Activated CD4-positive, alpha-beta memory T cell treated with anti-CD3 and anti-CD28 coated beads for 36 hours (primary cell): ENCODE results near the gene INAVA. TPM values are rescaled to one million over a fixed set of nuclear protein-coding genes. Genes with fewer than 3 reads are reported as not detected.

Source experiments
- CTCF ChIA-PET: fragments of 350-600 bp; sonication (Branson Sonifier 250); formaldehyde crosslinking; loops from one replicate; lab custom pipeline; 2021; ENCODE audit warnings: antibody characterized with exemption, inconsistent platforms; lab: Charles Lee
- POLR2A ChIA-PET: fragments of 350-600 bp; sonication (Branson Sonifier 250); formaldehyde crosslinking; loops from one replicate; lab custom pipeline; 2021; ENCODE audit warnings: antibody characterized with exemption; lab: Charles Lee
- DNase-seq: peaks from one replicate; pipeline ENCODE4 v3.0.0-alpha.2; 2020
- H3K27ac Mint-ChIP-seq: one replicate; pipeline ENCODE4 v1.8.0; 2021; ENCODE audit warnings: mixed read lengths
- H3K27me3 Mint-ChIP-seq: one replicate; pipeline ENCODE4 v1.8.0; 2021; ENCODE audit warnings: mixed read lengths
- H3K36me3 Mint-ChIP-seq: one replicate; pipeline ENCODE4 v1.8.0; 2021; ENCODE audit warnings: mixed read lengths
- H3K4me1 Mint-ChIP-seq: one replicate; pipeline ENCODE4 v1.8.0; 2021; ENCODE audit warnings: low read depth, mixed read lengths
- H3K4me3 Mint-ChIP-seq: one replicate; pipeline ENCODE4 v1.8.0; 2021; ENCODE audit warnings: mild to moderate bottlenecking, mixed read lengths
- H3K9me3 Mint-ChIP-seq: one replicate; pipeline ENCODE4 v1.8.0; 2021; ENCODE audit warnings: mixed read lengths
- intact Hi-C: fragments of 100-400 bp; cut with micrococcal nuclease; formaldehyde crosslinking; loops from one replicate; pipeline ENCODE4 v1.15.1; 2023
- total RNA-seq, 2 experiments: library from RNA; stranded (reverse); gene quantifications; one replicate each; pipeline ENCODE4 v1.2.3, GENCODE V29; 2021

Gene INAVA
- total RNA-seq, 2 experiments from 2014 or later = not detected

DNA sequence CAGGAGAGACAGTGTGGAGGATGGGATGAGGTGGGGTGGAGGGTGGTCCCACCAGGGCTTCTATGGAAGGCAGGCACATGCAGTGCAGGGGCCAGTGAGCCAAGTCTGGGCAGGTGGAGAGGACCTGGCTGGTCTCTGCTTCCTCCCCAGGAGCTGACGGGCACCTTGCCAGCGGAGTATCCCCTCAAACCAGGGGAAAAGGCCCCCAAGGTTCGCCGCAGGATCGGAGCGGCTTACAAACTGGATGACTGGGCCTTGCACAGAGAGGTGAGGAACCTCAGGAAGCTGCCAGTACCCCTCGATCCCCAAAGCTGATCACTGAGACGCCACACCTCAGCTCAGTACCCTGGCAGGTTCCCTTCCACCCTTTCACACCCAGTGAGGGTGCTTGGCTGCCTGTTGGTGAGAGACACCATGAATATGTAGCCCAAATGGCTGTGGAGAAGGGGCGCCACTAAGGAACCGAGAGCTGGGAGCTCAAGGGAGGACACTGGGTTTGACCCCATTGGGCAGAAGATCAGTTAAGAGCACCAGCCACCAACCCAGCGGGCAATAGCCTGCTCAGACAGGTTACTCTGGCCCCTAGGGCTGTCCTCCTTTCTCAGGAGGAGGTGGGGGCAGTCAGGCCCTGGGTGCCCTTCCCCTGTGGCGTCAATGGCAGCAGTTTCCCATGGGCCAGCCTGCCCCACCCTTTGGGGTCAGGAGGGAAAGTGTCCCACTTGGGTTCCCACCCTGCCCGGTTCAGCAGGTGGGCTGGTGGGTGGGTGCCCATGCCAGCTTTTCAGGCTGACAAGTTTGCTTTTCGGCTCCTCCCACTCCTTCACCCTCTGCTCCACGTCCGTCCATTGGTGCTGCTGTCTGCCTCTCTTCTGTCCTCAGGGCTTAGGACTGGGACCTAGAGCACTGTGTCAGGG is 5.5 kb downstream of the INAVA start:
- intact Hi-C loops = no loop called here
- Mint-ChIP-seq H3K4me1 (peaks cover 2% of the 10 kb centered on the region), H3K27me3 (peaks cover 32% of the 10 kb centered on the region), H3K4me3 (no peak overlapping the region), H3K36me3 (no peaks in the 10 kb centered on the region), H3K27ac (no peak overlapping the region), H3K9me3 (no peaks in the 10 kb centered on the region)
- CTCF ChIA-PET = interaction anchor here (0.5 to 1.2 kb wide), 2 partner anchors 37 to 57 kb away, joined by 3 read pairs; no protein-coding TSS in a partner anchor
- DNase-seq = no peak
- POLR2A ChIA-PET = interaction anchor here (0.9 kb wide), 1 partner anchor 11 kb away, joined by 3 read pairs; no protein-coding TSS in a partner anchor

DNA sequence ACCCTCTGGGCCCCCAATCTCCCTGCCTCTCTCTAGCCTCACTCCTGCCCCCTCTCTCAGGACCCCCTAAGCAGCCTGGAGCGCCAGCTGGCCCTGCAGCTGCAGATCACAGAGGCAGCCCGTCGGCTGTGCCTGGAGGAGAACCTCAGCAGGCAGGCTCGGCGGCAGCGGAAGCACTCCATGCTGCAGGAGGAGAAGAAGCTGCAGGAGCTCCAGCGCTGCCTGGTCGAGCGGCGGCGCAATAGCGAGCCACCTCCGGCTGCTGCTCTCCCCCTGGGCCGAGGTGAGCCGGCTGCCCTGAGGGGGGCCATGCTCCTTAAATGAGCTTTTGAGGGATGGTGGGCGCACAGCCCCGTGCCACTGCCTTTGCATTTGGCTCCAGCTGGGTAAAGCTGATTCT is 6.2 kb downstream of the INAVA start:
- H3K4me1 Mint-ChIP-seq = peaks cover 8% of the 10 kb centered on the region
- no peaks in the 10 kb centered on the region for H3K36me3 Mint-ChIP-seq
- no peaks in the 10 kb centered on the region for H3K9me3 Mint-ChIP-seq
- ChIA-PET POLR2A (interaction anchor here (0.9 kb wide), 1 partner anchor 11 kb away, joined by 3 read pairs; no protein-coding TSS in a partner anchor), CTCF (interaction anchor here (1.2 kb wide), 1 partner anchor 38 kb away, joined by 3 read pairs; no protein-coding TSS in a partner anchor)
- H3K27ac Mint-ChIP-seq = no peak overlapping the region
- intact Hi-C loops = no loop called here
- H3K4me3 Mint-ChIP-seq = no peak overlapping the region
- H3K27me3 Mint-ChIP-seq = peaks cover 32% of the 10 kb centered on the region
- no peak for DNase-seq

DNA sequence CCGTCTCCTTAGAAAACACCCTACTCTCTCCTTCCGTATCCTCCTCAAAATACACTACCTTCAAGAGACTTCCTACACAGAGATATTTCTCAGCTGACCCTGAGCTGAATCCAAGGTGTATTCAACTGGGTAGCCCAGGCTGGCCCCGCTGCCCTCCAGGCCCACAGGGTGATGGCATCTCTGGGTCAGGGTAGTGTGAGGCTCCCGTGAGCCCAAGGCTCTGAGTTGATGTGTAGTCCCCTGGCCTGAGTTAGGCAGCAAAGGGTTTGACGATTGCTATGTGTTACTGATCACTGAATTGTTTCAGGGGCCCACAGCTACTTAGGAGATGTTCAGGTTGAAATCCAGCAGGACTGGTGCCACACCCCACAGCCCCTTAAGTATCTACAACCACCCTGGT is 6.7 kb downstream of the INAVA start:
- CTCF ChIA-PET = interaction anchor here (1.4 kb wide), 1 partner anchor 10 kb away, joined by 4 read pairs; no protein-coding TSS in a partner anchor
- POLR2A ChIA-PET = interaction anchor here (0.9 to 1.0 kb wide), 2 partner anchors 10 to 12 kb away, joined by 3 read pairs; no protein-coding TSS in a partner anchor
- no peak for DNase-seq
- intact Hi-C loops = no loop called here
- Mint-ChIP-seq H3K9me3 (no peaks in the 10 kb centered on the region), H3K4me3 (no peak overlapping the region), H3K27ac (no peak overlapping the region), H3K36me3 (no peaks in the 10 kb centered on the region), H3K27me3 (peaks cover 32% of the 10 kb centered on the region), H3K4me1 (peaks cover 13% of the 10 kb centered on the region)

DNA sequence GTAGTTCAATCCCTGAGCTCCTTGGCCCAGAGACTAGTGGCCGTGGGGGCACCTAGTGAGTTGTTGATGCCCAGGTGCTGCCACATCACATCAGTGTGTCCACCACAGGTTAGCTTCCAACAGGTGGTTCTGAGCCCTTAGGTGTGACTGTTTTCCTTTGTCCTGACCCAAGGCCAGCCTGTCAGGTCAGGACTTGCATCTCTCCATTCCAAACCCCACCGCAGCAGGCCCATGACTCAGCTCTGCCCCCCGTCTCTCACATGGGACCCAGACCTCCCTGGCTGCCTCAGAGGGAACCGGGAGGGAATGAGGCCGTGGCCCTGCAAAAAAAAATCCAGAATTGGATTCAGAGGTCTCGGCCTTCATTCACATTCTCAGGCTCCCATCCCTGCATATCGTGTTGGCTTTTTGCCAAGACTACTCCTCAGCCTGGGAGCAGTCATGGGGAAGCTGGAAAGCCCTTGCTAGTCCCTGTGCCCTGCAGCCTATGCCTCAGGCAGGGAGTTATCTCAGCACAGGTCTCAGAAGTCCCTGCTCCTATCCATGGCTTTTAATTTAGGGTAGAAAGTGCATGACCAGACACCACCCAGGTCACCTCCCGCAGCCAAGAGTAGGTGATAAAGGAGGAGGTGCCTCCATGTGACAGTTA is 7.2 kb downstream of the INAVA start:
- POLR2A ChIA-PET = interaction anchor here (1.0 kb wide), 1 partner anchor 11 kb away, joined by 3 read pairs; no protein-coding TSS in a partner anchor
- Mint-ChIP-seq H3K4me1 (peaks cover 15% of the 10 kb centered on the region), H3K27me3 (peaks cover 36% of the 10 kb centered on the region), H3K9me3 (no peaks in the 10 kb centered on the region), H3K4me3 (no peak overlapping the region), H3K27ac (no peak overlapping the region), H3K36me3 (no peaks in the 10 kb centered on the region)
- intact Hi-C loops = no loop called here
- no peak for DNase-seq
- CTCF ChIA-PET = interaction anchor here (1.4 kb wide), 1 partner anchor 11 kb away, joined by 4 read pairs; no protein-coding TSS in a partner anchor

DNA sequence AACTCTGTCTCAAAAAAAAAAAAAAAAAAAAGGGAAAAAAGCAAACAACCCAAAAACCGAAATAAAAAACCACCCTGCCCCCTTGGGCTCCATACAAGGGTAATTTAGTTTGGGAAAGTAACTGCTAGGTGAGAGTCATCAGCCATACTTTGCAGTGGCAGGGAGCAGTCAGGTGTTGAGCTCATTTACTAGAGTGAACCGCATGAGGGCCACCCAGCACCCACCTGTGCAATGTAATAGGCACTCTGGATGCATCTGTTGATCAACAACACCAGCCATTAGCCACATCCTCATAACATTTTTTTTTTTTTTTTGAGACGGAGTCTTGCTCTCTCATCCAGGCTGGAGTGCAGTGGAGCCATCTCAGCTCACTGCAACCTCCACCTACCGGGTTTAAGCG is 9.1 kb downstream of the INAVA start:
- peaks cover 38% of the 10 kb centered on the region for H3K27me3 Mint-ChIP-seq
- intact Hi-C loops = loop anchor here (2.0 kb wide), 1 partner anchor 37 kb away; no protein-coding TSS in a partner anchor
- H3K36me3 Mint-ChIP-seq = no peaks in the 10 kb centered on the region
- H3K27ac Mint-ChIP-seq = no peak overlapping the region
- no peak overlapping the region for H3K4me3 Mint-ChIP-seq
- CTCF ChIA-PET = interaction anchor here (0.6 to 0.9 kb wide), 2 partner anchors 14 to 52 kb away, joined by 3 to 4 read pairs; no protein-coding TSS in a partner anchor
- no peak for DNase-seq
- POLR2A ChIA-PET = interaction anchor here (0.9 kb wide), 1 partner anchor 12 kb away, joined by 5 read pairs; no protein-coding TSS in a partner anchor
- peaks cover 15% of the 10 kb centered on the region for H3K4me1 Mint-ChIP-seq
- H3K9me3 Mint-ChIP-seq = no peaks in the 10 kb centered on the region

DNA sequence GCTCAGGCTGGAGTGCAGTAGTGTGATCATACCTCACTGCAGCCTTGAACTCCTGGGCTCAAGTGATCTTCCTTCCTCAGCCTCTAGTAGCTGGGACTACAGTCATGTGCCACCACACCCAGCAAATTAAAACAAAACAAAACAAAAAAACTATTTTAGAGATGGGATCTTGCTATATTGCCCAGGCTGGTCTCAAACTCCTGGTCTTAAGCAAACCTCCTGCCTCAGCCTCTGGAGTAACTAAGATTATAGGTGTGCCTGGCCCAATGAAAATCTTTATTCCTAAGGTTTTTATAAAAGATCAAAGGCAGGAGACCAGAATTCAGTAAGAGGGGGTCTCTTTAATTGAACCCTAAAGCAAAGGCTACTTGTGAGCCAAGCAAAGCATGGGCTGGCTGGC is 10.1 kb downstream of the INAVA start:
- no peaks in the 10 kb centered on the region for H3K36me3 Mint-ChIP-seq
- H3K27ac Mint-ChIP-seq = no peak overlapping the region
- ChIA-PET POLR2A (interaction anchor here (0.9 to 3.2 kb wide), 2 partner anchors 9 to 16 kb away, joined by 4 to 18 read pairs; no protein-coding TSS in a partner anchor), CTCF (interaction anchor here (1.6 to 1.7 kb wide), 2 partner anchors 16 to 29 kb away, joined by 3 to 14 read pairs; no protein-coding TSS in a partner anchor)
- no peak for DNase-seq
- intact Hi-C loops = loop anchor here (1.0 to 2.0 kb wide), 3 partner anchors 15 to 38 kb away; no protein-coding TSS in a partner anchor
- peaks cover 15% of the 10 kb centered on the region for H3K4me1 Mint-ChIP-seq
- no peaks in the 10 kb centered on the region for H3K9me3 Mint-ChIP-seq
- H3K27me3 Mint-ChIP-seq = peaks cover 37% of the 10 kb centered on the region
- no peak overlapping the region for H3K4me3 Mint-ChIP-seq

DNA sequence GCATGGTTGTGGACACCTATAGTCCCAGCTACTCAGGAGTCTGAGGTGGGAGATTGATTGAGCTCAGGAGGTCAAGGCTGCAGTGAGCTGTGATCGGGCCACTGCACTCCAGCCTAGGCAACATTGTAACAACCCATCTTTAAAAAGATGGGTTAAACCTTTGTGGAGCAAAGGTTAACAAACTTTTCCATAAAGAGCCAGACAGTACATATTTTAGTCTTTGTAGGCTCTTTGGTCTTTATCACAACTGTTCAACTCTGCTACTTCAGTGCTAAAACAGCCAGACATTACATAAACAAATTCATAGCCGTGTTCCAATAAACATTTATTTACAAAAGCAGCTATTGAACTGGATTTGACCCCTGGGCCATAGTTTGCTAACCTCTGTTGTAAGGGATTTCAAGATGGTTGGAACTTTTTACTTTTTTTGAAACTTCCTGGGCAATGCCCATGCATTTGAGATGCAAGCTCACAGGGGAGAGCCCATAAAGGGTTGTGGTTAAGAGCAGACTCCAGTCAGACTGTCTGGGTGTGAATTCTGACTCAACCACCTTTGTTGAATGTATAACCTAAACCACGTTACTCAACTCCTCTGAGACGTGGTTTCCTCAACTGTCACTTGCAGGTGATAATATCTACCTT is 10.8 kb downstream of the INAVA start:
- DNase-seq = peak; percentile 68
- H3K4me1 Mint-ChIP-seq = peaks cover 15% of the 10 kb centered on the region
- no peak overlapping the region for H3K4me3 Mint-ChIP-seq
- ChIA-PET POLR2A (interaction anchor here (1.0 to 3.2 kb wide), 2 partner anchors 15 to 17 kb away, joined by 5 to 18 read pairs; no protein-coding TSS in a partner anchor), CTCF (interaction anchor here (0.6 to 1.7 kb wide), 6 partner anchors 12 to 283 kb away, joined by 3 to 14 read pairs (median 3); no protein-coding TSS in a partner anchor)
- H3K36me3 Mint-ChIP-seq = no peaks in the 10 kb centered on the region
- intact Hi-C loops = loop anchor here (1.0 to 2.0 kb wide), 4 partner anchors 16 to 39 kb away; no protein-coding TSS in a partner anchor
- no peaks in the 10 kb centered on the region for H3K9me3 Mint-ChIP-seq
- peaks cover 40% of the 10 kb centered on the region for H3K27me3 Mint-ChIP-seq
- H3K27ac Mint-ChIP-seq = no peak overlapping the region

DNA sequence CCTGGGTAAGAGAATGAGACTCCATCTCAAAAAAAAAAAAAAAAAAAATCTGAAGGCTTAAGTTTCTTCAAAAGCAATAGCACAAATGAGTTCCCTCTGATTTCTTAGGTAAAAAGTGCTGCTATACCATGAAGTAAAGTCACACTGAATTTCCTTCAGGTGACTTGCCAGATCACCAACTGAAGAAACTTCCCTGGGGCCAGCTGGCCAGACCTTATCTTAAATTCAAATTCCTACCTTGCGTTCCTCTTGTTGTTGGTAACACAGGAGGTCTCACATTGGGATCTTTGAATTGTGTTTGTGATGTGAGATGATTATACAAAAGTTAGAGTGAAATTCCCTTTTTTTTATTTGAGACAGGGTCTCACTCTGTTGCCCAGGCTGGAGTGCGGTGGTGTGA is 11.8 kb downstream of the INAVA start:
- no peak overlapping the region for H3K27ac Mint-ChIP-seq
- no peaks in the 10 kb centered on the region for H3K9me3 Mint-ChIP-seq
- no peak overlapping the region for H3K4me3 Mint-ChIP-seq

DNA sequence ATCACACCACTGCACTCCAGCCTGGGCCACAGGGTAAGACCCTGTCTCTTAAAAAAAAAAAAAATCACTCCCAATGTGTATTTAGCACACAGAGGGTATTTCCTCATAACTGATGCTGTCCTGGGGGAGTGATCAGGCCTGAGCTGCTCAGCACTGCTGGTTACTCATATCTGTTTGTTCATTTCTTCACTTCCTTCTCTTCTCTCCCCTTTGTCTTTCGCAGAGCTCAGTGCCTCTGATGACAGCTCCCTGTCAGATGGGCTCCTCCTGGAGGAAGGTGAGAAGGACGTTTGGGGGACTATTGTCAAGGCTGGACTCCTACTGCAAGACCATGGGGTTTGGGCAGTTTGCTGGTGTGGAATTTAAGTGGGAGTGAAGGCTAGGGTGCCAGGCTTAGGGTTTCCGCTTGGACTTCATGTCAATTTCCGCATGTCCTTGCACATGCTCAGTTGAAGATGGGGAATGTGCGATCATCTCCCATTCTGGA is 13.0 kb downstream of the INAVA start:
- Mint-ChIP-seq H3K4me3 (no peak overlapping the region), H3K27me3 (peaks cover 27% of the 10 kb centered on the region), H3K27ac (no peak overlapping the region), H3K4me1 (peaks cover 15% of the 10 kb centered on the region), H3K36me3 (no peaks in the 10 kb centered on the region), H3K9me3 (no peaks in the 10 kb centered on the region)
- no peak for DNase-seq
- ChIA-PET POLR2A (interaction anchor here (0.6 to 1.7 kb wide), 2 partner anchors 18 to 30 kb away, joined by 3 to 4 read pairs; no protein-coding TSS in a partner anchor), CTCF (interaction anchor here (1.1 kb wide), 1 partner anchor 64 kb away, joined by 3 read pairs; no protein-coding TSS in a partner anchor)
- intact Hi-C loops = no loop called here

More for the DNA sequence above, 11.8 kb downstream of the INAVA start:
- CTCF ChIA-PET = no interaction called here
- peaks cover 15% of the 10 kb centered on the region for H3K4me1 Mint-ChIP-seq
- H3K36me3 Mint-ChIP-seq = no peaks in the 10 kb centered on the region
- POLR2A ChIA-PET = interaction anchor here (1.7 to 3.2 kb wide), 2 partner anchors 18 to 29 kb away, joined by 4 to 18 read pairs; no protein-coding TSS in a partner anchor
- no peak for DNase-seq
- intact Hi-C loops = loop anchor here (1.0 kb wide), 1 partner anchor 19 kb away; no protein-coding TSS in a partner anchor
- H3K27me3 Mint-ChIP-seq = peaks cover 38% of the 10 kb centered on the region

DNA sequence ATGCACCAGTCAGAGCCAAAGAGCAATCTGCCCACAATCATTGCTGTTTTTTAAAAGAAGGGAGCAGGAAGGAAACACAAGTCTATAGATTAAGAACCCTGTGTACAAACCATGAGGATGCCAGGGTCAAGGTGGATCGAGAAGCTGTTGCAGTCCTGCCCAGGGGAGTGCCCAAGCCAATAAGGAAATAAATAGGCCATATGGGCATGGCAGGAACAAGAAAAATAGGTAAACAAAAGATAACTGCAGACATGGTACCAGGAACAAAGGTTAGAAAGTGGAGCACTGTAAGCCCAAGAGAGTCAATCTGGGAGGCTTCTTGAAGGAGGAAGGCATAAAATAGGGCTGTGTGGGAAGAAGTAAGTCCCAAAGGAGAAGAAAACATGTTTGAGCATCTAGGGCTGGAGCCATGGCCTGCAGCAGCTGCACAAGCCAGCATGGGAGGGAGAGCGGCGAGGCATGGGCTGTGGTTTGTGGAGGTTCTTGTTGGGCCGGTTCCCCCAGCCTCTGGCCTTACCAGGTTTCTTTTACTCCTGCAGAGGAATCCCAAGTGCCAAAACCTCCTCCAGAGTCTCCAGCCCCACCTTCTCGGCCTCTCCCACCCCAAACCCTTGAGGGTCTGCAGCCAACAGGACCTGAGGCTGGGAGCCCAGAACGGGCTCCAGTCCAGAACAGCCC is 13.6 kb downstream of the INAVA start:
- H3K9me3 Mint-ChIP-seq = no peaks in the 10 kb centered on the region
- no peak overlapping the region for H3K4me3 Mint-ChIP-seq
- intact Hi-C loops = no loop called here
- POLR2A ChIA-PET = no interaction called here
- CTCF ChIA-PET = interaction anchor here (1.1 kb wide), 1 partner anchor 63 kb away, joined by 3 read pairs; no protein-coding TSS in a partner anchor
- DNase-seq = no peak
- H3K4me1 Mint-ChIP-seq = peaks cover 15% of the 10 kb centered on the region
- peaks cover 24% of the 10 kb centered on the region for H3K27me3 Mint-ChIP-seq
- H3K36me3 Mint-ChIP-seq = no peaks in the 10 kb centered on the region
- no peak overlapping the region for H3K27ac Mint-ChIP-seq
